ENCODE data around the gene ULK2. TPM values are rescaled to one million over a fixed set of nuclear protein-coding genes. Genes with fewer than 3 reads are reported as not detected.
A peak's percentile ranks its signal among the peaks of the same experiment; 100 is the strongest.

The ULK2 gene
- total and polyA plus RNA-seq, 2 of the 13 experiments (the other 11 are each of a cell fraction or from before 2014, with no cell fraction given), result 0.01 TPM; not detected in 1

GRCh38 chr17:19727501-19728078 is 140.1 kb downstream of the ULK2 start (continued):
- TF ChIP-seq ZNF407 (CRISPR knock-in tag; IDR thresholded peaks at IDR 0.05; ENCODE audit: not compliant biosample characterization) (no peak), PHF5A (CRISPR knock-in tag; IDR thresholded peaks at IDR 0.05; ENCODE audit: low read depth, unreplicated experiment) (no peak), SMARCE1 (IDR thresholded peaks at IDR 0.05; ENCODE audit: borderline replicate concordance) (no peak), ZMAT3 (CRISPR knock-in tag; conservative IDR thresholded peaks at IDR 0.05) (no peak), TIGD3 (CRISPR knock-in tag; IDR thresholded peaks at IDR 0.05; ENCODE audit: borderline replicate concordance) (no peak), NFIC (IDR thresholded peaks at IDR 0.05; ENCODE audit: low read length) (no peak), ZSCAN29 (CRISPR knock-in tag; conservative IDR thresholded peaks at IDR 0.05) (0 out of 2 replicates have a peak, but pooled peaks have one; percentile 39), HOXD1 (CRISPR knock-in tag; IDR thresholded peaks at IDR 0.05) (no peak), ZNF879 (CRISPR knock-in tag; IDR thresholded peaks at IDR 0.05) (no peak), POLR2G (IDR thresholded peaks at IDR 0.05; ENCODE audit: low read depth, low read length) (no peak), U2AF1 (optimal IDR thresholded peaks at IDR 0.05; ENCODE audit: low read depth, low read length) (no peak), HNF1B (CRISPR knock-in tag; IDR thresholded peaks at IDR 0.05) (no peak), ZNF660 (CRISPR knock-in tag; IDR thresholded peaks at IDR 0.05; ENCODE audit: borderline replicate concordance, low read depth) (0 out of 2 replicates have a peak, but pooled peaks have one; percentile 42)
- TF ChIP-seq, protein P1, sequence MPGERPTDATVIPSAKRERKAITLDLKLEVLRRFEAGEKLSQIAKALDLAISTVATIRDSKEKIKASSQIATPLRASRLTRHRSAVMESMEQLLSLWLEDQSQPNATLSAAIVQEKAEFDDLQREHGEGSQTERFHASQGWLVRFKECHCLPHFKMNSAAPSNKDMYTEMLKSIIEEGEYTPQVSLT (CRISPR knock-in tag; IDR thresholded peaks at IDR 0.05; ENCODE audit: borderline replicate concordance, low read depth), result no peak
- TF ChIP-seq, protein P2, sequence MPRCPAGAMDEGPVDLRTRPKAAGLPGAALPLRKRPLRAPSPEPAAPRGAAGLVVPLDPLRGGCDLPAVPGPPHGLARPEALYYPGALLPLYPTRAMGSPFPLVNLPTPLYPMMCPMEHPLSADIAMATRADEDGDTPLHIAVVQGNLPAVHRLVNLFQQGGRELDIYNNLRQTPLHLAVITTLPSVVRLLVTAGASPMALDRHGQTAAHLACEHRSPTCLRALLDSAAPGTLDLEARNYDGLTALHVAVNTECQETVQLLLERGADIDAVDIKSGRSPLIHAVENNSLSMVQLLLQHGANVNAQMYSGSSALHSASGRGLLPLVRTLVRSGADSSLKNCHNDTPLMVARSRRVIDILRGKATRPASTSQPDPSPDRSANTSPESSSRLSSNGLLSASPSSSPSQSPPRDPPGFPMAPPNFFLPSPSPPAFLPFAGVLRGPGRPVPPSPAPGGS (CRISPR knock-in tag; IDR thresholded peaks at IDR 0.05), result 0 out of 2 replicates have a peak, but pooled peaks have one; percentile 44

All from HepG2 (cell line).